Measurements from ENCODE around the gene PHACTR3.

DNA sequence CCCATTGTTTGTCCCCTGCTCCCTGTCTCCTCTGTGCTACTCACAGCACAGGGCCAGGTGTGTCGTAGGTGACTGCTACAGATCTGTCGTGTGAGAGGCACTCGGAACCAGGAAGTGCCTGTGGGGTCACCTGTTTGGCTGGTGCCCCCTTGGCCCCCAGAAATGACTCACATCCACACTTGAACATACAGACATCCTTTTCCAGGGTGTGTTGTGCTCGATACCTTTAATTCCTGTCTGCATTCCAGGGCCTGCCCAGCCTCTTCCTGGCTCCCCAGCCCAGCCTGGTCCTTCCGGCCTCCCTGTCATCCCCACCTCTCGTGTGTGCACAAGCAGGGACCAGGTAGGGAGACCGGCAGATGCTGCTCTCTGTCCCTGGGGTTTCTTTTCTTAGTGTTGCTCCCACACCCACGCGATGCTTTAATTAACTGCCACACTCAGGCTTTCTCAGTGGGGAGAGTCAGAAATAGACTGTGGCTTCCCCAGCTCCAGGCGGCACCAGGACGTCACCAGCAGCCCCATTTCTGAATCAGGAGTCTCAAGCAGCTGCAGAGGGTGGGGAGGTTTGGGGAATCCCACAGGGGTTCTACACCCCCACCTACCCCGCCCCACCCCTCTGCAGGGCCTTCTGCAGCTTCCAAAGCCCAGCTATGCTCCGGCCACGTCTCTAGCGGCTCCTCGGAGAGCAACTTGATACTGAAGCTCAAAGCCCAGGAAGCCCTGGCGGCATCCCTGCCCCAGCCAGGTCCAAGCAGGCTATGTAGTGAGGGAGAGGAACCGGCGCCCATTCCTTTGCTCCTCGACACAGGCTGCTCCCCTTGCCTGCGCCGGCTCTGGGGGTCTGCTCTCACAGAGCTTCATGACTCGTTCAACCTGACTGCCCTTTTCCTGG, 226.9 kb downstream of the PHACTR3 start:
- TF ChIP-seq, protein P1, sequence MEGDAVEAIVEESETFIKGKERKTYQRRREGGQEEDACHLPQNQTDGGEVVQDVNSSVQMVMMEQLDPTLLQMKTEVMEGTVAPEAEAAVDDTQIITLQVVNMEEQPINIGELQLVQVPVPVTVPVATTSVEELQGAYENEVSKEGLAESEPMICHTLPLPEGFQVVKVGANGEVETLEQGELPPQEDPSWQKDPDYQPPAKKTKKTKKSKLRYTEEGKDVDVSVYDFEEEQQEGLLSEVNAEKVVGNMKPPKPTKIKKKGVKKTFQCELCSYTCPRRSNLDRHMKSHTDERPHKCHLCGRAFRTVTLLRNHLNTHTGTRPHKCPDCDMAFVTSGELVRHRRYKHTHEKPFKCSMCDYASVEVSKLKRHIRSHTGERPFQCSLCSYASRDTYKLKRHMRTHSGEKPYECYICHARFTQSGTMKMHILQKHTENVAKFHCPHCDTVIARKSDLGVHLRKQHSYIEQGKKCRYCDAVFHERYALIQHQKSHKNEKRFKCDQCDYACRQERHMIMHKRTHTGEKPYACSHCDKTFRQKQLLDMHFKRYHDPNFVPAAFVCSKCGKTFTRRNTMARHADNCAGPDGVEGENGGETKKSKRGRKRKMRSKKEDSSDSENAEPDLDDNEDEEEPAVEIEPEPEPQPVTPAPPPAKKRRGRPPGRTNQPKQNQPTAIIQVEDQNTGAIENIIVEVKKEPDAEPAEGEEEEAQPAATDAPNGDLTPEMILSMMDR (conservative IDR thresholded peaks at IDR 0.05 in 1 of 2, IDR thresholded peaks at IDR 0.05 in 1 of 2; ENCODE audit: low read depth in 1 of 2, low read length in 2 of 2) = no peak
- no peak for TF ChIP-seq EZH2 (IDR thresholded peaks at IDR 0.05; ENCODE audit: low read length, missing control alignments)
